GM19324 (cell line): ENCODE results near the gene EIF3B.
"Not testable (repeated sequence)": the region's sequence is repeated elsewhere in the genome, so short reads cannot be mapped to it uniquely, and the experiment has no call there.

Experiments
- ATAC-seq: cut with Tn5 transposase; IDR thresholded peaks from one replicate; pipeline ENCODE4 v1.9.1; 2021; ENCODE audit warnings: mild to moderate bottlenecking, moderate library complexity; ENCODE audit not compliant: unreplicated experiment, low FRiP score

Gene EIF3B

DNA sequence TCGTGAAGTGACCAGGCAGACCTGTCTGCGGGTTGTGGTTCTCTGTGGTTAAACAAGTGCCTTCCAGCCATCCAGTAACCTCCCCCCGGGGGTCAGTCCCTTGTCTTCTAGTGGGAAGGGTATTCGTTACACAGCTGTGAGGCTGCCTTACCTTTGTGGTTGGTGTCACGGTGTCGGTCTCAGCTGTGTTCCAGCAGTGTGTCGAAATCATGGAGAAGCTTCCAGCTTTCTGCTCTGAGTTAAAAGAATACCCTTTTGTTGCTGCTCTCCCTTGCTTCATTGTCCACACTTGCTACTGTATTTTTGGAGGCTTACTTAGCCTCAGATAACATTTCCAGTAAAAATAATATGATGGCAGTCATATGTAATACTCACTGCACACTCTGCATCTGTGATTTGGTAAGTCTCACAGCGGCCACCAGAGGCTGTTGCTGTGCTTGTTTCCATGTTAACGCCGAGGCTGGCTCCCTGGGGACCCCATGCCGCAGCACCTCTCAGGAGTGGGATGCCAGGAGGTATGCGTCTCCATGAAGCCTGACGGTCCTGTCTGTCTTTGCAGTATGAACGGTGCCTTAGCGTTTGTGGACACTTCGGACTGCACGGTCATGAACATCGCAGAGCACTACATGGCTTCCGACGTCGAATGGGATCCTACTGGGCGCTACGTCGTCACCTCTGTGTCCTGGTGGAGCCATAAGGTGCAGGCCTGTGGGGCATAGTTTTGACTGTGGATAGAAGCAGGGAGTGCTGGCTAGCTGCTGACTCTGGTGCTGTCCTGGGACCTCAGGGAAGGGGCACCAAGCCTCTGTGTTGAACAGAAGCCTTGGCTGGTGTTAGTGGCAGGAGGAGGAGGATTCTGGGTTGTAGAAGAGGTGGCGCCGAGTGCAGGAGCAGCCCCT is 20.5 kb downstream of the EIF3B start:
- ATAC-seq = no peak

- ATAC-seq = no peak
Observed at GRCh38 chr7:2376351-2377154, 21.9 kb downstream of the EIF3B start.

GRCh38 chr7:2377492-2377891 is 22.9 kb downstream of the EIF3B start:
- not testable (repeated sequence) for ATAC-seq

GRCh38 chr7:2378125-2378524 is 23.5 kb downstream of the EIF3B start:
- not testable (repeated sequence) for ATAC-seq

DNA sequence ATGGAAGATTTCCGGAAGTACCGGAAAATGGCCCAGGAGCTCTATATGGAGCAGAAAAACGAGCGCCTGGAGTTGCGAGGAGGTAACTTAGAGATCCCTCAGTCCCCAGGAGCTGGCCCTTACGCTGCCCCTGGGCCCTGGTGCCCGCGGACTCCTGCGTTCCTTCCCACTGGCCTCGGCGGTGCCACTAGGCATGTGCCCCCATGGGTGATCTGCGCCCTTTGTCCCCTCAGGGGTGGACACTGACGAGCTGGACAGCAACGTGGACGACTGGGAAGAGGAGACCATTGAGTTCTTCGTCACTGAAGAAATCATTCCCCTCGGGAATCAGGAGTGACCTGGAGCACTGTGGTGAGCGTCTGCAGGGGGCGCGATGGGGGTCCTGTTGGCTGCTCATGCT is 24.5 kb downstream of the EIF3B start:
- ATAC-seq = no peak

DNA sequence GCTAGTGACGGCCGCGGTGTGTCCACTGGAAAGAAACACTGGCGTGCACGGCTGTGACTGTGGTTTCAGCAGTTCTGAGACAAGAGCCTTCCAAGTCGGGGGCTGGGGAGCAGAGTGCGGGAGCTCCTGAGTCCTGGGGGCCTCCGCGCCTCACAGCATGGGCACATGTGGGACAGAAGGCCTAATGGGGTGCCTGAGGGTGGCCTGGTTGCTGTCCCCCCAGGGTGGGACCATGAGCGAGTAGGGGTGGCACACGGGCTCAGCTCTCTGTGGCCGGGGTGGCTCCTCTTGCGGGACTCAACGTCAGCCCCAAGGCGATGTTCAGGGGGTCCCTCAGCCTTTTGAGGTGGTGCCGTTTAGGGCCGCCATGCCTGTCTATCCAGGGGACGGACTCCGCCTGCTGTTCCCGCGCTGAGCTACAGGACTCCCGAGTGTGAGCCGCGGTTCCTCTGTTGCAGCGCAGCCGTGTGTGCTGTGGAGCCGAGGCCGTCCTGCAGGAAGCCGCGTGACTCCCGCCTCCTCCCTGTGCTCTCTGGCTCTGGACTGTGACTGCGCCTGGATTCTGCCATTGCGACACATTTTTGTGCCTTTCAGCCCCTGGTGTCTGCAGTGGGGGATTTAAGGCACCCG is 25.3 kb downstream of the EIF3B start:
- no peak for ATAC-seq

GRCh38 chr7:2380461-2380860 is 25.8 kb downstream of the EIF3B start:
- no peak for ATAC-seq

GRCh38 chr7:2381227-2381626 is 26.6 kb downstream of the EIF3B start:
- ATAC-seq = no peak

DNA sequence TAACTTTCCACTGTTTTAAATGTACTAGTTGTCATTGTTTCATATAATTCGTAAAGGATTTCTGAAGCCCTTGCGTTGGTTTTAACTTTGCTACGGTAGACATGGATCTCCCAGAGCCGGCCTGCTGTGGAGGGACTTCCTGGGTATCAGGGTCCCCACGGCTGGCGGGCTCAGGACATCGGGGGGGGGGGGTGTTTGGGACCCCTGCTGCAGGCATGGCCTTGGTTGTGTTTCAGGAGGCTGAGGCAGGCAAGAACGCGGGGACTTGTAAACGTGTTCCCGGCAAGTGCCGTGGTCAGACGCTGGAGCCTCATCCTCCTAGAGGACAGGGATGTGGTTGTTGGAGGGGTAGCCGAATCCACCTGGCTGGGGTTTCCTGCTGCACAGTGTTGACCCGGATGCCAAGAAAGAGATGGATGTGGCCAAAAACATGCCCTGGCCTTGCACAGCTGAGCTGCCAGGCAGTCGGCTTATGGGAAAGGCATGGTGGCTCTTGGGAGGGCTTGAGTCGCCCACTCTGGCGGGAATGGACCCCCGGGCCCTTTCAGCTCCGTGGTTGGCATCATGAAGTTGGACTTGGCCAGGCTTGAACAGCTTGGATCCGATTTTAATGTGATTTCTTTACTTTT is 27.4 kb downstream of the EIF3B start:
- no peak for ATAC-seq

GRCh38 chr7:2383543-2384274 is 29.1 kb downstream of the EIF3B start:
- ATAC-seq = no peak

DNA sequence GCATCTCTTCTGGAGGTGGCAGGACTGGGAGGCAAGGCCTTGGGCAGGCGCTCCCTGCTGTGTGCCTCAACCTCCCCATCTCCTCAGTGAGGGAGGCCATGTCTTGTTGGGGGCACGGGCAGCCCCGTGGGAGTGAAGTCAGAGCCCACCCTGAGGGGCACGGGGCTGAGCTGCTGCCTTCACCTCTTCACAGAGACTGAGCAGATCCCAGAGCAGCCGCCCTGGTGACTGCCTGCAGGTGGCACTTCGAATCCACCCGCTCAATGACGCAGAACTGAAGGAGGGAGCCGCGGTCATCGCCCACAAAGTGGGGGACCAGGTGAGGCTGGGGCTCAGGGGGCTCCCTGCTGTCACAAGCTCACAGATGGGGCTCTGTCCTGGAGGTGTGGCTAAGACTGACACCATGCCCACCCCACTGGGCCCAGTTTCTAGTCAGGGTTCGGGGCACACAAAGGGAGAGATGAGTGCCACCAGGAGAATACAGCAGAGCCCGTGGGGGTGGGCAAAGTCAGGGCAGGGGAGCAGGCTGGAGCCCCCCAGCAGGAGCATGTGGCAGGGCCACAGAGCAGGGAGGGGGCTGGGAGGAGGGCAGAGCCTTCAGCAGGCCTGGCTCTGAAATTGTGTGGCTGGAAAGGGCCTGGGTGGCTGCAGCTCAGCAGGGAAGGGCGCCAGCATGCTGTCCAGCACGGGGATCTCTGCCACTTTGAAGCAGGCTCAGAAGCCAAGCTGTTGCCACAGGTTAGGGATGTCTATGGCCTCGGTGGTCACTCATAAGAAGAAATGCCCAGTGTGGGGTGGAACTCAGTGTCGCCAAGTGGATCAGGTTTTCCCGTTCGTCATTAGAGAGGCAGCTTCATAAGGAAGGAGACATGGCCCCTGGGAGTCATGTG is 30.0 kb downstream of the EIF3B start:
- no peak for ATAC-seq

DNA sequence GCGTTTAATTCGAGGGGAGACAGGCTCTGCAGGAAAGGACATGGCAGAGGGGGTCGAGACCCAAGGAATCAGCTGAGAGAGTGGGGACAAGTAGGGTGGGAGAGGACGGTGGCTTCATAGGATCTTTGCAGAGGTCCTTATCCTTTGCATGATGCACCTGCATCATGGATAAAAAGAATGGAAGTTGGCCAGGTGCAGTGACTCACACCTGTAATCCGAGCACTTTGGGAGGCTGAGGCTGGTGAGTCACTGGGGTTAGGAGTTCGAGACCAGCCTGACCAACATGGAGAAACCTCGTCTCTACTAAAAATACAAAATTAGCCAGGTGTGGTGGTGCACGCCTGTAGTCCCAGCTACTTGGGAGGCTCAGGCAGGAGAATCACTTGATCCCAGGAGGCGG is 31.5 kb downstream of the EIF3B start:
- ATAC-seq = not testable (repeated sequence)

- no peak for ATAC-seq
Observed at GRCh38 chr7:2386964-2387669, 32.5 kb downstream of the EIF3B start.

DNA sequence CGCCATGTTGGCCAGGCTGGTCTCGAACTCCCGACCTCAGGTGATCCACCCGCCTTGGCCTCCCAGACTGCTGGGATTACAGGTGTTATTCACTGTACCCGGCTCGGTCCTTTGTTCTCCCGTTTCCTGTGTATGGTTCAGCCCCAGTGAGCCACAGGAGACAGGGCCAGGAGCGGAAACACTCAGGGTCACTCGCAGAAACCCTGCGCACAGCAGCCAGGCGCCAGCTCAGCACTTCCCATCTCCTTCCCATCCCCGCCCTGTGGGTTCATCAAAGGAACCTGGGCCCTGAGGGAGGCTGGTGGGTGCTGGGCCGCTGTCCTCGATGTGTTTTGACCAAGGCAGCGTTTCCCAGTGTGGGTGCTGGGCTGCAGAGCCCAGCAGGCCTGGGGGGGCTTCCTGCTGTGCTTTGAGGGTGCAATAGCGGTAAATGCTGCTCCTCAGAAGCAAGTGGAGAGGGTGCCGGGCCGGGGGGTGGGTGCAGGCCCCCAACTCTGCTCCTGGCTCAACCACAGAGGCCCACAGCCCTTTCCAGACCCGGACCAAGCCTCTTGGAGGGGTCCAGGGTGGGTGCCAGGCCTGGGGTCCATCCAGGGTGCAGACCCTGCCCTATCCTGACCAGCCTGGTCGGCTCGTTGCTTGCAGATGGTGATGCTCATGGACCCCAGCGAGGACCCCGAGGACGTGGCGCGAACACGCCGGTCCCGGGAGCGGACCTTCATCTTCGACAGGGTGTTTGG is 33.4 kb downstream of the EIF3B start:
- ATAC-seq = no peak

- ATAC-seq = no peak
Observed at GRCh38 chr7:2388637-2388954, 34.0 kb downstream of the EIF3B start.

DNA sequence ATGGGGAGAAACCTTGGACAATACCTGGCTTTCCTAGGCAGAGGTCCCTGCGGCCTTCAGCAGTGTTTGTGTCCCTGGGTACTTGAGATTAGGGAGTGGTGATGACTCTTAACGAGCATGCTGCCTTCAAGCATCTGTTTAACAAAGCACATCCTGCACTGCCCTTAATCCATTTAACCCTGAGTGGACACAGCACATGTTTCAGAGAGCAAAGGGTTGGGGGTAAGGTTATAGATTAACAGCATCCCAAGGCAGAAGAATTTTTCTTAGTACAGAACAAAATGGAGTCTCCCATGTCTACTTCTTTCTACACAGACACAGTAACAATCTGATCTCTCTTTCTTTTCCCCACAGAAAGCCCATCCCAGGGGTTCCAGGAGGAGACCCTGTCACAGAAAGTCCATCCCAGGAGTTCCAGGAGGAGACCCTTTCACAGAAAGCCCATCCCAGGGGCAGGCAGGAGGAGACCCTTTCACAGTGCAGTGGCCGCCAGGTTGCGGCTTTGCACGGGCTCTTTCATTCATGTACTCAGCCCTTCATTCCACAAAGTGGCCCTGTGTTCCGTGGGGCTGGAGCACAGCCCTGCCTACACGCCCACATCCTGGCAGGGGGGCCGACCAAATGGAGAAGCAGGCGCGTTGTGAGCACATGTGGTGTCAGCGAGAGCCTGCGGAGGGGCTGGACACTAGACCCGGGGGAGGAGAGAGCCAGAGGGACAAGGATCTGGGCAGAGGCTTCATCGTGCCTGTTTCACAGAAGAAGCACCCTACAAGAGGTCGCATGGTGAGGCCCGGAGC is 35.6 kb downstream of the EIF3B start:
- not testable (repeated sequence) for ATAC-seq

- no peak for ATAC-seq
Observed at GRCh38 chr7:2393706-2394105, 39.1 kb downstream of the EIF3B start.
